Frontal cortex (tissue), 4 donors: ENCODE results near the gene CROCC2. TPM values are rescaled to one million over a fixed set of nuclear protein-coding genes. Genes with fewer than 3 reads are reported as not detected.

Experiments
- DNase-seq, 2 donors: peaks; one replicate each; pipeline ENCODE4 v3.0.0; 2012; ENCODE audit warnings: low spot score in 2 of 2
- FAIRE-seq: peaks from 2 replicates; lab custom pipeline; 2012; peaks lifted over from hg19 to GRCh38; lab: Jason Lieb, UNC
- total RNA-seq: library from RNA; depleted of rRNA; stranded (reverse); fragments of >200 nt; gene quantifications from one replicate; pipeline ENCODE4 v1.2.3, GENCODE V29; 2014
- donor health status: control.
- donor health status: control.
- donor health status: control.

Gene CROCC2
- not detected for total RNA-seq

DNA sequence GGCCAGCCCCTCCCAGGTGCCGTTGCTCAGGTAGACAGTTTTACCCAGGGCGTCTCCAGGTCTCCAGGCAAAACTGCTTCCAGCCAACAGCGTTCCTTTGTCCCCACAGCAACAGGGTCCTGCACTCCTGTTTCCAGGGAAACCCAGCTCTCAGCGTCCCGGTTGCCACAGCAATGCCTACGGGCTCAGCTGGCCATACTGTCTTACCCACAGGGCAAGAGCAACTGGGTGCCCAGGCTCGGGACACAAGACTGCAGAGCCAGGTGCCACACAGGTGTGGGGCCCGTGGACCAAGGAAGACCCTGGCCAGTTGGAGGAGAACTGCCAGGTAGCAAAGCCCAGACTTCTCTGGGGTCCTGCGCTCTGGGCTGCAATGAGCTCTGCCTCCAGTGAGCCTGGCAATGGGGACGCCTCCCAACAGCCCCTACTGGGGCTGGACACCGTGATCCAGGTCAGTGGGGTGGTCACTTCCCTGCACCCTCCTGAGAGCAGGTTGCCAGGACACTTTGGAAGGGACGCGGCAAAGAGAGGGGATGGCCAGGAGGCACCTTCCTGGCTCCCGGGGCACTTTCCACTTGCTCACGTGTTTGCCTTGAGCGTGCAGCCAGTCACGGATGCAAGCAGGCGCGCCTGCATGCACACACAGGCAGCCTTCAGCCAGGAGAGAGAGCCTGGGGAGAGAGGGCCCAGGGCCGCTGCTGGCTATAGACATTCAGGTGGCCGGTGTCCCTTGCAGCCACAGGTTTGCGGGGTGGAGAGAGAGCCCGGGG is at the start of gene CROCC2:
Gene CROCC2, plus strand, starts transcription at position 196 of the 770 bp plus-strand sequence. Its CDS starts 178 bp downstream, at position 374.
- DNase-seq (no peak), FAIRE-seq (no peak)

DNA sequence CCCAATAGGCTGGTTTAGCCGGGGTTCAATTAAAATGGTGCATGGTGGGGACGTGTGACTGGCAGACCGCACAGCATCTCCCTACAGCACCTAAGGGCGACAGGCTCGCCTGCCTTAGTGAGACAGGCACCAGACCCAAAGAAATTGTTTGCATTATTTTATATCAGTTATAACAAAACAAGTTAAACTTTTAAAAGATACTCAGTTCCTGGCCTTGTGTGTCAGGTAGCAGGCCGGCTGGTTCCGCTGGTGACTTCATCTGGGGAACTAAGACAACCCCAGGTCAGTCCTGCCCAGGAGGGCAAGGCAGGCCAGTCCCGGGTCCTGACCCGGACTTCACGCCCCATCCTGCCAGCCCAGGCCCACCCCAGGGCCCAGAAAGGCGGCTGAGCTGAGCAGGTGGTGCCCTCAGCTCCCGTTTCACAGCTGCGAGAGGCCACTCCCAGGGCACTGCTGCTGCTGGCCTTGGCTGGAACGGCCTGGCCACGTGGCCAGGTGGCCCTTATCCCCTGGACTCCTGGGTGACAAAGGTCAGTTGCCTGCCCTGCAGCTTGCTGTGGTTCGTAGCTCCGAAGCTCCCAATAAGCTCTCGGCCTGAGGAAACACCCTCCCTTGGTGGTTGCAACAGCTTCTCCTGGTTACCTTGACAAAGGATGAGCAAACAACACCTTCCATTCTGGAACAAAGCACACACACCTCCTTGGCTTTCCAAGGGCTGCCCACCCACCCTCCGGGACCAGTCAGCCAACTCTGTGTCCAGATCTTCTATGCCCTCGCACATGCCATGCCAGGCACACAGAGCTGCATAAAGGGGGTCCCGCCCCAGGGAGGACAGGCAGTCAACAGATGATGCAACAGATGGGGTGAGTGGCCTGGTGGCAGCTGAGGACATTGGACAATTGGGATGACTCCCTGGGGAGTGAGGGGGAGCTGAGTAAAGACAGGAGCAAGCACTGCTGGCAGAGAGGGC is 48.8 kb upstream of the CROCC2 start:
- DNase-seq, result no peak
- FAIRE-seq, result no peak

GRCh38 chr2:240858321-240858720 is 47.8 kb upstream of the CROCC2 start:
- no peak for DNase-seq
- no peak for FAIRE-seq

- FAIRE-seq, result no peak
- DNase-seq, result no peak
Measured at GRCh38 chr2:240858871-240859270, 47.3 kb upstream of the CROCC2 start.

DNA sequence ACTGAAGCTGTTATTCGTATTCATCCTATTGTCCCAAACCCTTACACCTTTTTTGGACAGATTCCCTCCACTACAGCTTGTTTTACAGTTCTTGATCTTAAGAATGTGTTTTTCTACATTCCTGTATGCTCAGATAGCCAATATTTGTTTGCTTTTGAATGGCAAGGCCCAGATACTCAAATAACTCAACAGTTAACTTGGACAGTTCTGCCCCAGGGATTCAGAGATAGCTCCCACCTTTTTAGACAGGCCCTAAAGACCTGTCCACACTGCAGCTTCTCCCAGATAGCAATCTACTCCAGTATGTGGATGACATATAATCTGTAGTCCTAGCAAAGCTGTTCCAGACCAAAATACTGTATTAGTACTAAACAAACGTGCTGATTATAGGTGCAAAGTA is 44.6 kb upstream of the CROCC2 start:
- FAIRE-seq (no peak), DNase-seq (no peak)

- no peak for FAIRE-seq
- no peak for DNase-seq
Measured at GRCh38 chr2:240864475-240864874, 41.7 kb upstream of the CROCC2 start.

GRCh38 chr2:240865391-240865790 is 40.7 kb upstream of the CROCC2 start:
- no peak for FAIRE-seq
- DNase-seq, result no peak

GRCh38 chr2:240868286-240869108 is 37.6 kb upstream of the CROCC2 start, which contains the start of gene AGXT:
Gene AGXT (plus strand): TSS chr2:240868824. CDS start chr2:240868866, 42 bp downstream.
- FAIRE-seq (no peak), DNase-seq (no peak)

GRCh38 chr2:240869109-240869955 is 36.8 kb upstream of the CROCC2 start:
- DNase-seq (no peak), FAIRE-seq (no peak)

- FAIRE-seq (no peak), DNase-seq (no peak)
Measured at GRCh38 chr2:240869956-240870875, 35.9 kb upstream of the CROCC2 start.

DNA sequence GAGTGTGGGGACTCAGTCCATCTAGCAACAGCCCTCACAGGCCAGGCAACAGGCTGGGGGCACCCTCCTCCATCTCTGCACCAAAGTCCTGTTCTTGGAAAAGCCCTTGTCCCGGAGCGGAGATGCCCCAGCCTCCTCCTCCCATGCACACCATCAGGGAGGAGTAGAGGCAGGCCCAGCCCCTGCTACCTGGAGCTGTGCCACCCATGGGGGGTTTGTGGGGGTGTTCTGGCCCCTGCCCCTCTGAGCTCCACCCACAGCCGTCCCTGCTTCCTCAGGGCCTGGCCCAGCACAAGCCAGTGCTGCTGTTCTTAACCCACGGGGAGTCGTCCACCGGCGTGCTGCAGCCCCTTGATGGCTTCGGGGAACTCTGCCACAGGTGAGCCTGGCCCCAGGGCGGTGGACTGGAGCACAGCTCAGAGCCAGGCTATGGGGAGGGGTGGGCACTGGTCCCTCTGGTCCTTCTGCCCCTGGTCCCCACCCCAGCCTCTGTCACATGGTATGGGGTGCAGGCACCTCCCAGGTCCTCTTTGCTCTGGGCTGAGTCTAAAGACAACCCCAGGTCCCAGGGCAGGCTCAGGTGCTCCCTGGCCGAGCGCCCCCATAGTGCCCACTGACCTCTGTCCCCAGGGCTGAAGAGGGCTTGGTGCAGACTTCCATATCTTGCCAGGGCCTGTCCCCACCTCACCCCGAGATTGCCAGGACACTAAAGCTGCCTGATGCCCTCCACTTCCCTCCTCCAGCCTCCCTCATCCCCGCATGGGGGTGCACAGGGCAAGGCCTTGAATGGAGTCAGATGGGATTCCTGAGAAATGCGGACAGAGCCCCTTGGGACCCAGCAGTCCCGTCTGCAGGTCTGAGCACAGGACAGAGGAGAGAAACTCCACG is 34.8 kb upstream of the CROCC2 start:
- FAIRE-seq (no peak), DNase-seq (no peak)

DNA sequence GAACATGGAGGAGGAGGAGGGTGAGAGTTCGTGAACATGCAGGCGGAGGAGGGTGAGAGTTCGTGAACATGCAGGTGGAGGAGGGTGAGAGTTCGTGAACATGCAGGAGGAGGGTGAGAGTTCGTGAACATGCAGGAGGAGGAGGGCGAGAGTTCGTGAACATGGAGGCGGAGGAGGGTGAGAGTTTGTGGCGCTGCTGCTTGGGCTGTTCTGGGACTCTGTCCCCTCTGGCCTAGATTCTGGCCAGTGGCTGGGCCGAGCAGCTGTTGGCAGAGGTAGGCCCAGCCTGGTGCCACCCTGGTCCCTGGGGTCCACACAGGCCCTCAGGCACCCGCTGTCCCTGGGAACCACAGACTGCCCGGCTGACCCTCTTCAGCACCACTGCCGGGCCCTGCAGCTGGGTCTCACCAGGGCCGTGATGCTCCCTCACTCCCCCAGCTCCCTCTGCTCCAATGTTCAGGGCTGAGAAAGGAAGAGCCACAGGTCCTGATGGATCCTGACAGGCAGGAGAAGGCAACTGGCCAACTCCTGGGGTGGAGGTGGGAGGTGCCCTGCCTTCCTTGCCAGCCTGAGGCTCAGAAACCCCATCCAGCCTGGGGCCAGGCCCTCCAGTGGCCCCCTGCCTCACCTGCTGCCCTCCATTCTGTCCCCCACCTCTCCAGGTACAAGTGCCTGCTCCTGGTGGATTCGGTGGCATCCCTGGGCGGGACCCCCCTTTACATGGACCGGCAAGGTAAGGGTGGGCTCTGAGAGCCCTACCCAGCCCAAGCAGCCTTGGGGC is 33.6 kb upstream of the CROCC2 start:
- FAIRE-seq (no peak), DNase-seq (no peak)

GRCh38 chr2:240873098-240873788 is 32.9 kb upstream of the CROCC2 start:
- DNase-seq (no peak), FAIRE-seq (no peak)

DNA sequence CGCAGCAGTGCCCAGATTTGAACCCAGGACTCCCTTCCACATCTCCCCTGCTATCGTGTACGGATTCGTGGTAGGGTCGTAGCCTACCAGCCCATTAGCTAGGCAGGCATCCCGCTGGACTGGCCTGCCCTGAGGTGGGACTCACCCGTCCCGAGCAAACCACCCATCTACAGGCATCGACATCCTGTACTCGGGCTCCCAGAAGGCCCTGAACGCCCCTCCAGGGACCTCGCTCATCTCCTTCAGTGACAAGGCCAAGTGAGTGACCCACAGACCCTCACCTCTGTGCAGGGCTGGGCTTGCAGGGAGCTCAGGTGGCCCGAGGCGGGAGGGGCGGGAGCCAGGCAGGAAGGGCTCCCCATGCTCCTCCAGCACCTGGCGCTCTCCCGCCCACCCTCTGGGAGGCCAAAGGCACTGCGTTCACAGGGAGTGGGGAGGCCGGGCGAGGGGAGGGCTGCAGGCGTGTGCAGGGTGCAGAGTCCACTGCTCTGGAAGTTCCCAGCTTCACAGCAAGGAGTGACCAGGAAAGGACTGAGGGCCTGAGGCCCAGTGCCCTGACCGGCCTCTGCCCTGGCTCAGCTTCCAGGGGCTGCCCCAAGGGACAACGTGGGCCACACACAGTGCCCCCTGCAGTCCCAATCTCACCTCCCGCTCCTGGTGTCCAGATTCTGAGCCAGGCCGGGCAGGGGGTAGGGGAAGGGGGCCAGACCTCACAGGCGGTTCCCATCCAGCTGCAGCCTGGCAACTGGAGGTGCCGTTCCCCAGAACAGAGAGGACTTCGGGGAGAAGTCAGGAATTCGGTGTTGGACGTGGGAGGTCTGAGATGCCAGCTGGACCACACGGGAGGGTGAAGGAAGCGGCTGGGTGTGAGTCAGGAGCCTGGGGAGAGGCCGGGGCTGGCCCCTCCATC is 32.1 kb upstream of the CROCC2 start:
- no peak for DNase-seq
- FAIRE-seq, result no peak
